SK-N-SH (cell line): ENCODE data around the gene CEP170B. TPM values are rescaled to one million over a fixed set of nuclear protein-coding genes. Genes with fewer than 3 reads are reported as not detected.

ENCODE experiments used
- CTCF ChIA-PET: fragments of 300-600, 350-600 bp; formaldehyde crosslinking; extraction: SDS; loops from one replicate; lab custom pipeline; 2021; lab: Yijun Ruan, JAX
- POLR2A ChIA-PET: fragments of 350-600 bp; sonication (Branson Sonifier 250); formaldehyde crosslinking; extraction: SDS; loops from one replicate; lab custom pipeline; 2020; ENCODE audit warnings: antibody characterized with exemption, inconsistent platforms; lab: Yijun Ruan, JAX
- DNase-seq: peaks from one replicate; pipeline ENCODE4 v3.0.0; 2012
- H2AFZ ChIP-seq: fragments of 200-600 bp; sonication (generic); 2 replicates; pipeline ENCODE4 v1.8.1; 2016; ENCODE audit warnings: antibody characterized with exemption, mild to moderate bottlenecking, low read depth
- H3F3A ChIP-seq: fragments of 200-600 bp; sonication (generic); replicated peaks from 2 replicates; pipeline ENCODE3; 2016; ENCODE audit warnings: antibody characterized with exemption, mild to moderate bottlenecking; ENCODE audit not compliant: insufficient read depth
- H3K27ac ChIP-seq, 2 experiments: fragments of 200-500 bp in 1 of 2; fragments of 200-600 bp in 1 of 2; sonication (Bioruptor generic) in 1 of 2; sonication (generic), shearing (Covaris generic) in 1 of 2; 2 replicates each; pipeline versions ENCODE4 v1.5.1 to v1.6.1; 2014 to 2016; ENCODE audit warnings: low read depth in 2 of 2, inconsistent platforms in 1 of 2, low read length in 1 of 2, mild to moderate bottlenecking in 1 of 2, mixed read lengths in 1 of 2
- H3K27me3 ChIP-seq: fragments of 200-600 bp; sonication (generic), shearing (Covaris generic); 2 replicates; pipeline ENCODE4 v1.6.1; 2016; ENCODE audit warnings: mixed run types; ENCODE audit not compliant: insufficient read depth
- H3K36me3 ChIP-seq, 2 experiments: fragments of 200-500 bp in 1 of 2; fragments of 200-600 bp in 1 of 2; sonication (Bioruptor generic) in 1 of 2; sonication (generic) in 1 of 2; replicated peaks in 1 of 2; 2 replicates each; pipeline versions ENCODE3 to v1.5.1; 2014 to 2016; ENCODE audit warnings: low read length in 1 of 2, mild to moderate bottlenecking in 1 of 2; ENCODE audit not compliant: insufficient read depth in 2 of 2, control insufficient read depth in 1 of 2
- H3K4me1 ChIP-seq, 2 experiments: fragments of 200-500 bp in 1 of 2; fragments of 200-600 bp in 1 of 2; sonication (Bioruptor generic) in 1 of 2; sonication (generic), shearing (Covaris generic) in 1 of 2; 2 replicates each; pipeline versions ENCODE4 v1.5.1 to v1.6.1; 2014 to 2016; ENCODE audit warnings: low read depth in 1 of 2, low read length in 1 of 2, mixed run types in 1 of 2; ENCODE audit not compliant: insufficient read depth in 2 of 2, control insufficient read depth in 1 of 2
- H3K4me2 ChIP-seq: fragments of 200-600 bp; sonication (generic), shearing (Covaris generic); 2 replicates; pipeline ENCODE4 v1.6.1; 2017; ENCODE audit warnings: mixed run types
- H3K4me3 ChIP-seq, 2 experiments: fragments of 200-500 bp in 1 of 2; fragments of 200-600 bp in 1 of 2; sonication (Bioruptor generic) in 1 of 2; sonication (generic), shearing (Covaris generic) in 1 of 2; 2 replicates each; pipeline versions ENCODE4 v1.5.1 to v1.8.1; 2014 to 2016; ENCODE audit warnings: low read depth in 2 of 2, inconsistent platforms in 1 of 2, low read length in 1 of 2, mild to moderate bottlenecking in 1 of 2, mixed read lengths in 1 of 2, moderate library complexity in 1 of 2
- H3K79me2 ChIP-seq: fragments of 200-600 bp; sonication (generic); 2 replicates; pipeline ENCODE4 v1.8.1; 2017; ENCODE audit warnings: mild to moderate bottlenecking; ENCODE audit not compliant: insufficient read depth
- H3K9ac ChIP-seq: fragments of 200-600 bp; sonication (generic); 2 replicates; pipeline ENCODE4 v1.6.1; 2017; ENCODE audit warnings: mixed run types
- H3K9me2 ChIP-seq: fragments of 200-600 bp; sonication (generic); 2 replicates; pipeline ENCODE4 v1.6.1; 2017; ENCODE audit warnings: mixed run types
- H3K9me3 ChIP-seq: fragments of 200-600 bp; sonication (generic); 2 replicates; pipeline ENCODE4 v1.6.1; 2017; ENCODE audit warnings: mixed run types, mild to moderate bottlenecking, moderate library complexity
- H4K20me1 ChIP-seq: fragments of 200-600 bp; sonication (generic); 2 replicates; pipeline ENCODE4 v1.6.1; 2017; ENCODE audit warnings: mild to moderate bottlenecking, mixed run types; ENCODE audit not compliant: insufficient read depth
- CHD2 ChIP-seq: fragments of 150-350 bp; IDR thresholded peaks from 2 replicates; pipeline ENCODE4 v1.6.1; 2018; ENCODE audit warnings: low read length; ENCODE audit not compliant: partially characterized antibody
- EP300 ChIP-seq, 2 experiments: IDR thresholded peaks; 2 replicates each; pipeline versions ENCODE4 v1.4.0 to v1.6.1; 2012; ENCODE audit warnings: borderline replicate concordance in 1 of 2, low read depth in 1 of 2, low read length in 1 of 2
- EZH2phosphoT487 ChIP-seq: fragments of 200-600 bp; sonication (generic); IDR thresholded peaks from 2 replicates; pipeline ENCODE4 v1.6.1; 2017; ENCODE audit warnings: low read depth, mixed run types, mild to moderate bottlenecking, antibody characterized with exemption, moderate library complexity, borderline replicate concordance
- FOXJ3 ChIP-seq: sonication (generic); formaldehyde crosslinking; IDR thresholded peaks from 2 replicates; pipeline ENCODE4 v1.5.1; 2020; ENCODE audit warnings: mild to moderate bottlenecking, missing genetic modification reagents
- GABPA ChIP-seq: IDR thresholded peaks from 2 replicates; pipeline ENCODE4 v1.4.0; 2012; ENCODE audit warnings: low read depth, mild to moderate bottlenecking
- GATA2 ChIP-seq: sonication (generic); formaldehyde crosslinking; IDR thresholded peaks from 2 replicates; pipeline ENCODE4 v1.5.0; 2020; ENCODE audit warnings: mild to moderate bottlenecking, missing genetic modification reagents
- MXI1 ChIP-seq: IDR thresholded peaks from 2 replicates; pipeline ENCODE4 v1.6.1; 2012; ENCODE audit warnings: mild to moderate bottlenecking, low read depth, low read length, improper control_type of control experiment
- NFIC ChIP-seq: IDR thresholded peaks from 2 replicates; pipeline ENCODE4 v1.4.0; 2012; ENCODE audit warnings: borderline replicate concordance
- POLR2AphosphoS5 ChIP-seq: IDR thresholded peaks from 2 replicates; pipeline ENCODE4 v1.6.1; 2012; ENCODE audit warnings: low read depth, low read length
- RCOR1 ChIP-seq: fragments of 150-350 bp; IDR thresholded peaks from 2 replicates; pipeline ENCODE4 v1.6.1; 2017; ENCODE audit warnings: antibody characterized with exemption, low read length
- RFX5 ChIP-seq: IDR thresholded peaks from 2 replicates; pipeline ENCODE4 v1.6.1; 2012; ENCODE audit warnings: mild to moderate bottlenecking, improper control_type of control experiment, low read length
- RXRA ChIP-seq: IDR thresholded peaks from 2 replicates; pipeline ENCODE4 v1.4.0; 2012; ENCODE audit warnings: low read depth, mild to moderate bottlenecking, borderline replicate concordance
- SIN3A ChIP-seq: IDR thresholded peaks from 2 replicates; pipeline ENCODE4 v1.6.1; 2012; ENCODE audit warnings: low read depth, mild to moderate bottlenecking, low read length, moderate library complexity, borderline replicate concordance
- SMC3 ChIP-seq: IDR thresholded peaks from 2 replicates; pipeline ENCODE4 v1.6.1; 2012; ENCODE audit warnings: low read depth, low read length, improper control_type of control experiment
- TEAD4 ChIP-seq: IDR thresholded peaks from 2 replicates; pipeline ENCODE4 v1.4.0; 2012; ENCODE audit warnings: mild to moderate bottlenecking, borderline replicate concordance; ENCODE audit not compliant: insufficient read depth
- YY1 ChIP-seq: IDR thresholded peaks from 2 replicates; pipeline ENCODE4 v1.4.0; 2012; ENCODE audit warnings: low read depth, mild to moderate bottlenecking
- WGBS: methylation state at CpG from one replicate; pipeline ENCODE4 v1.1.6; 2017; ENCODE audit warnings: low lambda C conversion rate; 5-methylcytosine and 5-hydroxymethylcytosine counted together
- polyA plus RNA-seq, 3 experiments: library from polyadenylated mRNA; depleted of rRNA; stranded (reverse); fragments of >200 nt; gene quantifications; 2 replicates each; pipeline ENCODE4 v1.2.3, GENCODE V29; 2012
- TF ChIP-seq, protein P1 (sequence below): fragments of 150-350 bp; IDR thresholded peaks from 2 replicates; pipeline ENCODE4 v1.6.1; 2017; ENCODE audit warnings: antibody characterized with exemption, low read length, low read depth, borderline replicate concordance
- TF ChIP-seq, protein P2 (sequence below): IDR thresholded peaks from 2 replicates; pipeline ENCODE4 v1.4.0; 2012; ENCODE audit warnings: low read depth, borderline replicate concordance
- TF ChIP-seq, protein P3 (sequence below): IDR thresholded peaks from 2 replicates; pipeline ENCODE4 v1.6.1; 2012; ENCODE audit warnings: mild to moderate bottlenecking, low read depth, low read length, moderate library complexity

CEP170B gene
- polyA plus RNA-seq, 1 of the 3 experiments (the other 2 are of a cell fraction), result 11.0 TPM

DNA sequence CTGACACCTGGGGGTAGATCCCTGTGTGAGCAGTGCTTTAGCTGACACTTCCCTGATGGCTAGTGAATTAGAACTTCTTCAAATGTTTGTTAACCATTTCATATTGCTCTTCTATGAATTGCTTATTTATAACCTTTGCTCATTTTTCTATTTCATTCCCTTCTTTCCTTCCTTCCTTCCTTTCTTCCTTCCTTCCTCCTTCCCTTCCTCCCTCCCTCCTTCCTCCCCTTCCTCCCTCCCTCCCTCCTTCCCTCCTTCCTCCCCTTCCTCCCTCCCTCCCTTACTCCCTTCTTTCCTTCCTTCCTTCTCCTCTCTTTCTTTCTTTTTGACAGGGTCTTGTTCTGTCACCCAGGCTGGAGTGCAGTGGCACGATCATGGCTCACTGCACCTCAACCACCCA is 23.3 kb upstream of the CEP170B start:
- ChIA-PET POLR2A (no interaction called here), CTCF (interaction anchor here (2.3 kb wide), 1 partner anchor 15 kb away, joined by 14 read pairs; no protein-coding TSS in a partner anchor)
- Histone ChIP-seq H3K9me2 (no peaks in the 10 kb centered on the region), H3K27ac (no peak overlapping the region), H3K9ac (no peak overlapping the region), H3K4me1 (no peaks in the 10 kb centered on the region; a peak in 1 of 4 replicates), H3K9me3 (no peaks in the 10 kb centered on the region), H3K27me3 (peaks cover 33% of the 10 kb centered on the region), H4K20me1 (no peaks in the 10 kb centered on the region), H3K79me2 (no peaks in the 10 kb centered on the region), H3K4me2 (no peak overlapping the region), H3F3A (no peaks in the 10 kb centered on the region), H3K4me3 (no peak overlapping the region), H3K36me3 (no peaks in the 10 kb centered on the region), H2AFZ (no peak overlapping the region)
- WGBS, result 0% methylated on average over 1 of the region's 1 CpG
- TF ChIP-seq RCOR1 (no peak), GABPA (no peak), RXRA (no peak), TEAD4 (no peak), MXI1 (no peak), EP300 (IDR thresholded peaks at IDR 0.05; ENCODE audit: borderline replicate concordance in 1 of 2, low read depth in 1 of 2, low read length in 1 of 2) (no peak), SIN3A (no peak), RFX5 (no peak), SMC3 (no peak), CHD2 (no peak), FOXJ3 (no peak), POLR2AphosphoS5 (no peak)
- TF ChIP-seq, protein P1, sequence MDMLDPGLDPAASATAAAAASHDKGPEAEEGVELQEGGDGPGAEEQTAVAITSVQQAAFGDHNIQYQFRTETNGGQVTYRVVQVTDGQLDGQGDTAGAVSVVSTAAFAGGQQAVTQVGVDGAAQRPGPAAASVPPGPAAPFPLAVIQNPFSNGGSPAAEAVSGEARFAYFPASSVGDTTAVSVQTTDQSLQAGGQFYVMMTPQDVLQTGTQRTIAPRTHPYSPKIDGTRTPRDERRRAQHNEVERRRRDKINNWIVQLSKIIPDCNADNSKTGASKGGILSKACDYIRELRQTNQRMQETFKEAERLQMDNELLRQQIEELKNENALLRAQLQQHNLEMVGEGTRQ, result no peak
- TF ChIP-seq, protein P2, sequence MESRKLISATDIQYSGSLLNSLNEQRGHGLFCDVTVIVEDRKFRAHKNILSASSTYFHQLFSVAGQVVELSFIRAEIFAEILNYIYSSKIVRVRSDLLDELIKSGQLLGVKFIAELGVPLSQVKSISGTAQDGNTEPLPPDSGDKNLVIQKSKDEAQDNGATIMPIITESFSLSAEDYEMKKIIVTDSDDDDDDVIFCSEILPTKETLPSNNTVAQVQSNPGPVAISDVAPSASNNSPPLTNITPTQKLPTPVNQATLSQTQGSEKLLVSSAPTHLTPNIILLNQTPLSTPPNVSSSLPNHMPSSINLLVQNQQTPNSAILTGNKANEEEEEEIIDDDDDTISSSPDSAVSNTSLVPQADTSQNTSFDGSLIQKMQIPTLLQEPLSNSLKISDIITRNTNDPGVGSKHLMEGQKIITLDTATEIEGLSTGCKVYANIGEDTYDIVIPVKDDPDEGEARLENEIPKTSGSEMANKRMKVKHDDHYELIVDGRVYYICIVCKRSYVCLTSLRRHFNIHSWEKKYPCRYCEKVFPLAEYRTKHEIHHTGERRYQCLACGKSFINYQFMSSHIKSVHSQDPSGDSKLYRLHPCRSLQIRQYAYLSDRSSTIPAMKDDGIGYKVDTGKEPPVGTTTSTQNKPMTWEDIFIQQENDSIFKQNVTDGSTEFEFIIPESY, result no peak
- no peak for DNase-seq

DNA sequence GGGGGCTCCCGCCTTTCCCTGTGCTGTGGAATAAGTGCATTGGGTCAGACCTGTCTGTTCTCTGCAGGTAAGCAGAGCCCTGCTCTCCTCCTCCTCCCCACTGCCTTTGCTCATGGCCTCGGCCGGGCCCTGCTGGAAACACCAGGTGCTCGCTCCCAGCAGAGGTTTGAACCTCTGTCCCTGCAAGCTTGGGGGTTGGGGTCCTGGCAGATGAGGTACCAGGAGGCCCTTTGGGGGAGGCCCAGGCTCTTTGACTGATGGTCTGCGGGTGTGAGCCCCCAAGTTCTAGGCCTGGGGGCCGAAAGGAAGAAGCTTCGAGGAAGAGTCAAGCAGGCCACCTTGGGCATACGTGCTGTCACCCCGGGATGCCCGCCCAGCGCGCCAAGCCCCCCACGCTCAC is 22.1 kb upstream of the CEP170B start:
- H3K9ac ChIP-seq, result no peak overlapping the region
- H3K79me2 ChIP-seq, result no peaks in the 10 kb centered on the region
- H3F3A ChIP-seq, result no peaks in the 10 kb centered on the region
- H2AFZ ChIP-seq, result no peak overlapping the region
- DNase-seq, result no peak
- no peaks in the 10 kb centered on the region for H4K20me1 ChIP-seq
- H3K27me3 ChIP-seq, result peaks cover 40% of the 10 kb centered on the region
- no peaks in the 10 kb centered on the region for H3K36me3 ChIP-seq
- POLR2A ChIA-PET, result no interaction called here
- H3K27ac ChIP-seq, result no peak overlapping the region
- no peak overlapping the region for H3K4me3 ChIP-seq
- WGBS, result 65% methylated on average over 5 of the region's 13 CpGs
- CTCF ChIA-PET, result interaction anchor here (2.3 kb wide), 1 partner anchor 16 kb away, joined by 14 read pairs; no protein-coding TSS in a partner anchor
- no peaks in the 10 kb centered on the region for H3K9me3 ChIP-seq
- no peaks in the 10 kb centered on the region; a peak in 1 of 4 replicates for H3K4me1 ChIP-seq
- H3K9me2 ChIP-seq, result no peaks in the 10 kb centered on the region
- no peak overlapping the region for H3K4me2 ChIP-seq
- TF ChIP-seq YY1, result no peak
- no peak for TF ChIP-seq NFIC
- TF ChIP-seq, protein P3, sequence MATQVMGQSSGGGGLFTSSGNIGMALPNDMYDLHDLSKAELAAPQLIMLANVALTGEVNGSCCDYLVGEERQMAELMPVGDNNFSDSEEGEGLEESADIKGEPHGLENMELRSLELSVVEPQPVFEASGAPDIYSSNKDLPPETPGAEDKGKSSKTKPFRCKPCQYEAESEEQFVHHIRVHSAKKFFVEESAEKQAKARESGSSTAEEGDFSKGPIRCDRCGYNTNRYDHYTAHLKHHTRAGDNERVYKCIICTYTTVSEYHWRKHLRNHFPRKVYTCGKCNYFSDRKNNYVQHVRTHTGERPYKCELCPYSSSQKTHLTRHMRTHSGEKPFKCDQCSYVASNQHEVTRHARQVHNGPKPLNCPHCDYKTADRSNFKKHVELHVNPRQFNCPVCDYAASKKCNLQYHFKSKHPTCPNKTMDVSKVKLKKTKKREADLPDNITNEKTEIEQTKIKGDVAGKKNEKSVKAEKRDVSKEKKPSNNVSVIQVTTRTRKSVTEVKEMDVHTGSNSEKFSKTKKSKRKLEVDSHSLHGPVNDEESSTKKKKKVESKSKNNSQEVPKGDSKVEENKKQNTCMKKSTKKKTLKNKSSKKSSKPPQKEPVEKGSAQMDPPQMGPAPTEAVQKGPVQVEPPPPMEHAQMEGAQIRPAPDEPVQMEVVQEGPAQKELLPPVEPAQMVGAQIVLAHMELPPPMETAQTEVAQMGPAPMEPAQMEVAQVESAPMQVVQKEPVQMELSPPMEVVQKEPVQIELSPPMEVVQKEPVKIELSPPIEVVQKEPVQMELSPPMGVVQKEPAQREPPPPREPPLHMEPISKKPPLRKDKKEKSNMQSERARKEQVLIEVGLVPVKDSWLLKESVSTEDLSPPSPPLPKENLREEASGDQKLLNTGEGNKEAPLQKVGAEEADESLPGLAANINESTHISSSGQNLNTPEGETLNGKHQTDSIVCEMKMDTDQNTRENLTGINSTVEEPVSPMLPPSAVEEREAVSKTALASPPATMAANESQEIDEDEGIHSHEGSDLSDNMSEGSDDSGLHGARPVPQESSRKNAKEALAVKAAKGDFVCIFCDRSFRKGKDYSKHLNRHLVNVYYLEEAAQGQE, result no peak
- no peak for TF ChIP-seq RXRA
- TF ChIP-seq GATA2, result no peak
- no peak for TF ChIP-seq TEAD4
- no peak for TF ChIP-seq CHD2
- TF ChIP-seq, protein P2, result no peak
- no peak for TF ChIP-seq EZH2phosphoT487
